ENCODE results near the gene ERAP2.
"Not testable (repeated sequence)": the region's sequence is repeated elsewhere in the genome, so short reads cannot be mapped to it uniquely, and the experiment has no call there.

The ERAP2 gene

GRCh38 chr5:96876292-96876850, at the start of gene ERAP2:
ERAP2 (plus strand) TSS chr5:96876500; CDS start chr5:96879686, 3,186 bp downstream.
- DNase-seq (ENCODE audit: low read depth) = no peak

GRCh38 chr5:96829297-96829696, 47.0 kb upstream of the ERAP2 start:
- DNase-seq (ENCODE audit: low read depth) = no peak

GRCh38 chr5:96834016-96834415, 42.3 kb upstream of the ERAP2 start:
- no peak for DNase-seq (ENCODE audit: low read depth)

GRCh38 chr5:96835791-96836191, 40.5 kb upstream of the ERAP2 start:
- no peak for DNase-seq (ENCODE audit: low read depth)

- DNase-seq (ENCODE audit: low read depth) = no peak
These were observed 39.5 kb upstream of the ERAP2 start for GRCh38 chr5:96836817-96837216.

- no peak for DNase-seq (ENCODE audit: low read depth)
These were observed 39.0 kb upstream of the ERAP2 start for GRCh38 chr5:96837303-96837702.

- no peak for DNase-seq (ENCODE audit: low read depth)
These were observed 37.9 kb upstream of the ERAP2 start for GRCh38 chr5:96838201-96839070.

- DNase-seq (ENCODE audit: low read depth) = no peak
These were observed 37.2 kb upstream of the ERAP2 start for GRCh38 chr5:96839071-96839592.

- DNase-seq (ENCODE audit: low read depth) = not testable (repeated sequence)
These were observed 34.4 kb upstream of the ERAP2 start for GRCh38 chr5:96841931-96842330.

GRCh38 chr5:96843140-96843539, 33.2 kb upstream of the ERAP2 start:
- no peak for DNase-seq (ENCODE audit: low read depth)

- no peak for DNase-seq (ENCODE audit: low read depth)
These were observed 31.8 kb upstream of the ERAP2 start for GRCh38 chr5:96844481-96844990.

- no peak for DNase-seq (ENCODE audit: low read depth)
These were observed 24.8 kb upstream of the ERAP2 start for GRCh38 chr5:96851312-96852062.

- no peak for DNase-seq (ENCODE audit: low read depth)
These were observed 23.5 kb upstream of the ERAP2 start for GRCh38 chr5:96852759-96853158.

GRCh38 chr5:96854067-96854466, 22.2 kb upstream of the ERAP2 start:
- DNase-seq (ENCODE audit: low read depth) = no peak

GRCh38 chr5:96855031-96855872, 21.0 kb upstream of the ERAP2 start:
- no peak for DNase-seq (ENCODE audit: low read depth)

- no peak for DNase-seq (ENCODE audit: low read depth)
These were observed 19.9 kb upstream of the ERAP2 start for GRCh38 chr5:96856371-96856770.

GRCh38 chr5:96857454-96857853, 18.8 kb upstream of the ERAP2 start:
- DNase-seq (ENCODE audit: low read depth) = no peak

- no peak for DNase-seq (ENCODE audit: low read depth)
These were observed 18.4 kb upstream of the ERAP2 start for GRCh38 chr5:96857924-96858323.

GRCh38 chr5:96859375-96859774, 16.9 kb upstream of the ERAP2 start:
- no peak for DNase-seq (ENCODE audit: low read depth)

- DNase-seq (ENCODE audit: low read depth) = no peak
These were observed 15.2 kb upstream of the ERAP2 start for GRCh38 chr5:96861076-96861475.

GRCh38 chr5:96863114-96863513, 13.2 kb upstream of the ERAP2 start:
- DNase-seq (ENCODE audit: low read depth) = no peak

Data from stimulated activated CD8-positive, alpha-beta memory T cell treated with anti-CD3 and anti-CD28 coated beads, Interleukin-15, amount 100 ng/mL, for 1 hour (primary cell).